Fibroblast of lung (primary cell): ENCODE data around the gene PRX. TPM values are rescaled to one million over a fixed set of nuclear protein-coding genes. Genes with fewer than 3 reads are reported as not detected.

Experiments
- DNase-seq, 2 donors: peaks; one replicate each; pipeline versions ENCODE4 v3.0.0 to v3.0.0-alpha.2; 2010; ENCODE audit warnings: low read depth in 2 of 2
- H2AFZ ChIP-seq: 2 replicates; pipeline ENCODE4 v1.5.1; 2012; ENCODE audit warnings: low read length, control low read depth, inconsistent platforms
- H3K27ac ChIP-seq: 2 replicates; pipeline ENCODE4 v1.5.1; 2011; ENCODE audit warnings: low read length, control low read depth; ENCODE audit not compliant: insufficient read depth
- H3K27me3 ChIP-seq: 2 replicates; pipeline ENCODE4 v1.5.1; 2011; ENCODE audit warnings: mild to moderate bottlenecking, low read length; ENCODE audit not compliant: control insufficient read depth, insufficient read depth
- H3K36me3 ChIP-seq: 2 replicates; pipeline ENCODE4 v1.5.1; 2011; ENCODE audit warnings: low read length; ENCODE audit not compliant: control insufficient read depth, insufficient read depth
- H3K4me1 ChIP-seq: 2 replicates; pipeline ENCODE4 v1.5.1; 2011; ENCODE audit warnings: low read length; ENCODE audit not compliant: control insufficient read depth, insufficient read depth; ENCODE audit errors: extremely low read depth
- H3K4me2 ChIP-seq: 2 replicates; pipeline ENCODE4 v1.5.1; 2011; ENCODE audit warnings: low read length, control low read depth; ENCODE audit not compliant: insufficient read depth; ENCODE audit errors: extremely low read depth
- H3K4me3 ChIP-seq, 4 experiments: fragments of 200-600 bp in 1 of 4; sonication (generic) in 1 of 4; replicated peaks in 1 of 4; 2 replicates each; pipeline ENCODE4 v1.5.1; 2011 to 2016; ENCODE audit warnings: low read length in 4 of 4, low read depth in 3 of 4, mild to moderate bottlenecking in 3 of 4, control low read depth in 2 of 4, inconsistent platforms in 1 of 4, mixed read lengths in 1 of 4; ENCODE audit not compliant: insufficient read depth in 1 of 4; ENCODE audit errors: control extremely low read depth in 1 of 4
- H3K79me2 ChIP-seq: 2 replicates; pipeline ENCODE4 v1.5.1; 2012; ENCODE audit warnings: mild to moderate bottlenecking, low read length, inconsistent platforms; ENCODE audit not compliant: control insufficient read depth, insufficient read depth
- H3K9ac ChIP-seq: 2 replicates; pipeline ENCODE4 v1.5.1; 2011; ENCODE audit warnings: mild to moderate bottlenecking, low read length, control low read depth; ENCODE audit not compliant: insufficient read depth
- H3K9me3 ChIP-seq: 2 replicates; pipeline ENCODE4 v1.5.1; 2012; ENCODE audit warnings: low read depth, low read length; ENCODE audit not compliant: control insufficient read depth, insufficient read depth
- H4K20me1 ChIP-seq: 2 replicates; pipeline ENCODE4 v1.5.1; 2011; ENCODE audit warnings: low read length; ENCODE audit not compliant: control insufficient read depth, insufficient read depth; ENCODE audit errors: extremely low read depth
- CTCF ChIP-seq, 2 donors: IDR thresholded peaks in 1 of 2; conservative IDR thresholded peaks in 1 of 2; 1 replicate in 1 of 2; 2 replicates in 1 of 2; pipeline ENCODE4 v1.5.1; 2011 to 2012; ENCODE audit warnings: low read length in 2 of 2, control low read depth in 1 of 2, inconsistent platforms in 1 of 2, low read depth in 1 of 2, mild to moderate bottlenecking in 1 of 2
- EZH2 ChIP-seq: IDR thresholded peaks from 2 replicates; pipeline ENCODE4 v1.5.1; 2012; ENCODE audit warnings: low read length, control low read depth, mild to moderate bottlenecking; ENCODE audit errors: missing control alignments
- polyA plus RNA-seq, 2 donors: library from polyadenylated mRNA; depleted of rRNA in 1 of 2; stranded (reverse) in 1 of 2; unstranded in 1 of 2; fragments of >200 nt; gene quantifications; 2 replicates each; pipeline ENCODE4 v1.2.1, GENCODE V29; 2011 to 2012; ENCODE audit warnings: missing spikeins in 1 of 2
- total RNA-seq: library from RNA; depleted of rRNA; stranded (reverse); fragments of >200 nt; gene quantifications from 2 replicates; pipeline ENCODE4 v1.2.1, GENCODE V29; 2014

PRX gene
- total and polyA plus RNA-seq, 2 donors (not counting 1 experiment from before 2014, with no cell fraction given) = 0.91 to 3.6 TPM

- H3K79me2 ChIP-seq = no peaks in the 10 kb centered on the region
- no peak overlapping the region for H2AFZ ChIP-seq
- TF ChIP-seq EZH2 (no peak), CTCF (conservative IDR thresholded peaks at IDR 0.05 in 1 of 2, IDR thresholded peaks at IDR 0.05 in 1 of 2; ENCODE audit: low read depth in 1 of 2, low read length in 2 of 2) (no peak)
These were observed 31.9 kb downstream of the PRX start for GRCh38 chr19:40381321-40381720.

GRCh38 chr19:40380199-40381037 is 32.8 kb downstream of the PRX start:
- H3K4me3 ChIP-seq = no peak overlapping the region
- no peaks in the 10 kb centered on the region for H3K4me1 ChIP-seq
- H3K4me2 ChIP-seq = no peak overlapping the region
- no peak overlapping the region for H2AFZ ChIP-seq
- H3K36me3 ChIP-seq = no peaks in the 10 kb centered on the region
- H3K27me3 ChIP-seq = no peaks in the 10 kb centered on the region
- DNase-seq = no peak
- H3K27ac ChIP-seq = no peak overlapping the region
- H3K9me3 ChIP-seq = no peaks in the 10 kb centered on the region
- H3K79me2 ChIP-seq = no peaks in the 10 kb centered on the region
- H3K9ac ChIP-seq = no peak overlapping the region
- H4K20me1 ChIP-seq = no peaks in the 10 kb centered on the region
- no peak for TF ChIP-seq EZH2
- no peak for TF ChIP-seq CTCF (conservative IDR thresholded peaks at IDR 0.05 in 1 of 2, IDR thresholded peaks at IDR 0.05 in 1 of 2; ENCODE audit: low read depth in 1 of 2, low read length in 2 of 2)

More at GRCh38 chr19:40381321-40381720, 31.9 kb downstream of the PRX start:
- H3K4me2 ChIP-seq = no peak overlapping the region
- H3K27ac ChIP-seq = no peak overlapping the region
- H3K27me3 ChIP-seq = no peaks in the 10 kb centered on the region
- H3K9me3 ChIP-seq = no peaks in the 10 kb centered on the region
- H3K36me3 ChIP-seq = no peaks in the 10 kb centered on the region
- no peaks in the 10 kb centered on the region for H3K4me1 ChIP-seq
- no peak overlapping the region for H3K9ac ChIP-seq
- H3K4me3 ChIP-seq = no peak overlapping the region
- no peaks in the 10 kb centered on the region for H4K20me1 ChIP-seq
- no peak for DNase-seq

DNA sequence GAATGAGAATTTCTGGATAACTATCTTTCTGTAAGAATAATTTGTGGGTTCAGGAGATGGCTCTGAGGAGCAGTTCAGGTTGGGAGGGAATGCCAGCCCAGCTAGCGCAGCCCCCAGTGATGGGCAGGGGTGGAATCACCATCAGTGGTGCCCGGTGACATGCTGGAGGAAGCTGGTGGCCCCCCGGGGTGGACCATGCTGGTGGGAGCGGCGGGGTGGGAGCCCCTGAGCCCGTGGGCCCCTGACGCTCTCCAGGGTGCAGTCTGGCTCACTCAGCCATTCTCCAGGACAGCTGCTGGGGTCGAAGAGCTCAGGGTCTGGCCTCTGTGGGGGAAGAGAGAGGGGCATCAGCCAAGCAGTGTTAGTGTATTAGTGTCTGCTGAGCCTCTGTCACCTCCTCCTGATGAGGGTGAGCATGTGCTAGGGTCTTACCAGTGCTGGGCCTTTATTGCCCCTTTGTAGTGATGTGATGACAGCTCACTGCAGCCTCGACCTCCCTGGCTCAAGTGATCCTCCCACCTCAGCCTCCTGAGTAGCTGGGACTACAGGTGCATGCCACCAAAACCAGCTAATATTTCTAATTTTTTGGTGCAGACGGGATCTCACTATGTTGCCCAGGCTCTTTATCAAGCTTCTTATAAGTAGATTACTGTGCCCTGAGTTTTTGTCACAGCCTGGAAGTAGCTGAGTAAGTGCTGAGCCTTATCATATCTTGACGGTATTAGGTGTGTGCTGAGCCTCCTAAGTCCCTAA is 33.6 kb downstream of the PRX start:
- Histone ChIP-seq H3K9ac (no peak overlapping the region), H3K27ac (no peak overlapping the region), H4K20me1 (no peaks in the 10 kb centered on the region), H3K36me3 (no peaks in the 10 kb centered on the region), H3K27me3 (no peaks in the 10 kb centered on the region), H3K4me2 (no peak overlapping the region), H3K79me2 (no peaks in the 10 kb centered on the region), H3K9me3 (no peaks in the 10 kb centered on the region), H3K4me3 (no peak overlapping the region), H3K4me1 (no peaks in the 10 kb centered on the region), H2AFZ (no peak overlapping the region)
- no peak for DNase-seq
- TF ChIP-seq CTCF (conservative IDR thresholded peaks at IDR 0.05 in 1 of 2, IDR thresholded peaks at IDR 0.05 in 1 of 2; ENCODE audit: low read depth in 1 of 2, low read length in 2 of 2) (no peak), EZH2 (no peak)
